HEK293 (cell line): Measurements from ENCODE around the gene DGKG.

Experiments
- CTCF ChIA-PET: fragments of 350-600 bp; formaldehyde crosslinking; extraction: SDS; loops from one replicate; lab custom pipeline; 2021; ENCODE audit warnings: antibody characterized with exemption; lab: Yijun Ruan, JAX
- POLR2A ChIA-PET: fragments of 300-600 bp; formaldehyde crosslinking; extraction: SDS; loops from one replicate; lab custom pipeline; 2020; ENCODE audit warnings: antibody characterized with exemption, inconsistent platforms; lab: Yijun Ruan, JAX
- H3K27ac ChIP-seq: fragments of 200-500 bp; sonication (Bioruptor generic); 2 replicates; pipeline ENCODE4 v1.5.1; 2014; ENCODE audit warnings: low read depth, low read length, control low read depth, inconsistent platforms; ENCODE audit errors: extremely low read depth
- H3K36me3 ChIP-seq, 2 experiments: fragments of 200-500 bp in 1 of 2; sonication (Bioruptor generic) in 1 of 2; 1 replicate in 1 of 2; 2 replicates in 1 of 2; pipeline ENCODE4 v1.5.1; 2014 to 2017; ENCODE audit warnings: inconsistent platforms in 2 of 2, low read length in 2 of 2; ENCODE audit not compliant: control insufficient read depth in 2 of 2, insufficient read depth in 1 of 2
- H3K4me1 ChIP-seq: fragments of 200-500 bp; sonication (Bioruptor generic); 2 replicates; pipeline ENCODE4 v1.5.1; 2014; ENCODE audit warnings: mild to moderate bottlenecking, low read length, inconsistent platforms; ENCODE audit not compliant: control insufficient read depth, insufficient read depth
- H3K4me3 ChIP-seq: 2 replicates; pipeline ENCODE4 v1.5.1; 2011; ENCODE audit warnings: low read depth, mild to moderate bottlenecking, control low read depth, low read length, moderate library complexity
- H3K9me3 ChIP-seq: fragments of 200-500 bp; sonication (Bioruptor generic); 2 replicates; pipeline ENCODE4 v1.5.1; 2014; ENCODE audit warnings: low read depth, low read length, inconsistent platforms; ENCODE audit not compliant: control insufficient read depth, insufficient read depth
- BCL11B ChIP-seq: fragments of 450-650 bp; formaldehyde crosslinking; IDR thresholded peaks from 2 replicates; pipeline ENCODE4 v1.5.1; 2016; ENCODE audit warnings: low read depth, missing biosample characterization, missing genetic modification characterization
- GLIS2 ChIP-seq: fragments of 450-650 bp; formaldehyde crosslinking; IDR thresholded peaks from 2 replicates; pipeline ENCODE4 v1.5.1; 2016; ENCODE audit warnings: missing biosample characterization, missing genetic modification characterization
- HOXA7 ChIP-seq: sonication (generic); formaldehyde crosslinking; IDR thresholded peaks from 2 replicates; pipeline ENCODE4 v1.8.1; 2022; ENCODE audit warnings: missing genetic modification reagents, borderline replicate concordance
- HOXD13 ChIP-seq: sonication (generic); formaldehyde crosslinking; IDR thresholded peaks from 2 replicates; pipeline ENCODE4 v1.8.0; 2022; ENCODE audit warnings: missing genetic modification reagents, borderline replicate concordance
- KLF7 ChIP-seq: fragments of 450-650 bp; formaldehyde crosslinking; IDR thresholded peaks from 2 replicates; pipeline ENCODE4 v1.5.1; 2016; ENCODE audit warnings: missing biosample characterization, missing genetic modification characterization, borderline replicate concordance
- KLF8 ChIP-seq: fragments of 450-650 bp; formaldehyde crosslinking; IDR thresholded peaks from 2 replicates; pipeline ENCODE4 v1.5.1; 2016; ENCODE audit warnings: missing biosample characterization, missing genetic modification characterization
- MEIS1 ChIP-seq: sonication (generic); formaldehyde crosslinking; IDR thresholded peaks from 2 replicates; pipeline ENCODE4 v1.8.1; 2022; ENCODE audit warnings: missing genetic modification reagents, mild to moderate bottlenecking, borderline replicate concordance
- MZF1 ChIP-seq: fragments of 450-650 bp; formaldehyde crosslinking; IDR thresholded peaks from 2 replicates; pipeline ENCODE4 v1.5.1; 2017; ENCODE audit warnings: missing biosample characterization, missing genetic modification characterization, borderline replicate concordance
- OVOL3 ChIP-seq: fragments of 450-650 bp; formaldehyde crosslinking; IDR thresholded peaks from 2 replicates; pipeline ENCODE4 v1.5.1; 2016; ENCODE audit warnings: missing biosample characterization, missing genetic modification characterization
- SALL2 ChIP-seq: fragments of 450-650 bp; formaldehyde crosslinking; IDR thresholded peaks from 2 replicates; pipeline ENCODE4 v1.5.0; 2017; ENCODE audit warnings: missing biosample characterization, mild to moderate bottlenecking, missing genetic modification characterization, borderline replicate concordance
- SCRT2 ChIP-seq: fragments of 450-650 bp; formaldehyde crosslinking; IDR thresholded peaks from 2 replicates; pipeline ENCODE4 v1.5.1; 2016; ENCODE audit warnings: missing biosample characterization, missing genetic modification characterization
- ZBTB20 ChIP-seq: fragments of 450-650 bp; formaldehyde crosslinking; IDR thresholded peaks from 2 replicates; pipeline ENCODE4 v1.5.1; 2016; ENCODE audit warnings: missing biosample characterization, missing genetic modification characterization
- ZEB2 ChIP-seq: fragments of 450-650 bp; formaldehyde crosslinking; IDR thresholded peaks from 2 replicates; pipeline ENCODE4 v1.5.1; 2016; ENCODE audit warnings: missing biosample characterization, missing genetic modification characterization
- ZFHX2 ChIP-seq: fragments of 450-650 bp; formaldehyde crosslinking; conservative IDR thresholded peaks from 2 replicates; pipeline ENCODE4 v1.5.1; 2016; ENCODE audit warnings: missing biosample characterization, missing genetic modification characterization
- ZFP41 ChIP-seq: fragments of 450-650 bp; formaldehyde crosslinking; IDR thresholded peaks from 2 replicates; pipeline ENCODE4 v1.5.1; 2016; ENCODE audit warnings: missing biosample characterization, missing genetic modification characterization, borderline replicate concordance
- ZIC2 ChIP-seq: fragments of 450-650 bp; formaldehyde crosslinking; IDR thresholded peaks from 2 replicates; pipeline ENCODE4 v1.5.1; 2016; ENCODE audit warnings: missing biosample characterization, missing genetic modification characterization
- ZNF133 ChIP-seq: fragments of 450-650 bp; formaldehyde crosslinking; IDR thresholded peaks from 2 replicates; pipeline ENCODE4 v1.5.1; 2016; ENCODE audit warnings: missing biosample characterization, missing genetic modification characterization
- ZNF140 ChIP-seq: fragments of 450-650 bp; formaldehyde crosslinking; IDR thresholded peaks from 2 replicates; pipeline ENCODE4 v1.5.1; 2016; ENCODE audit warnings: missing biosample characterization, missing genetic modification characterization
- ZNF175 ChIP-seq: fragments of 450-650 bp; formaldehyde crosslinking; IDR thresholded peaks from 2 replicates; pipeline ENCODE4 v1.5.1; 2016; ENCODE audit warnings: missing biosample characterization, missing genetic modification characterization
- ZNF19 ChIP-seq: fragments of 450-650 bp; formaldehyde crosslinking; IDR thresholded peaks from 2 replicates; pipeline ENCODE4; 2016; ENCODE audit warnings: missing biosample characterization, missing genetic modification characterization, low read depth
- ZNF223 ChIP-seq: fragments of 450-650 bp; formaldehyde crosslinking; IDR thresholded peaks from 2 replicates; pipeline ENCODE4 v1.5.1; 2016; ENCODE audit warnings: missing biosample characterization, missing genetic modification characterization
- ZNF266 ChIP-seq: fragments of 450-650 bp; formaldehyde crosslinking; IDR thresholded peaks from 2 replicates; pipeline ENCODE4 v1.5.1; 2016; ENCODE audit warnings: missing biosample characterization, missing genetic modification characterization, low read depth
- ZNF274 ChIP-seq, 2 experiments: fragments of 200-500 bp in 1 of 2; fragments of 450-650 bp in 1 of 2; sonication (Bioruptor generic) in 1 of 2; formaldehyde crosslinking in 1 of 2; IDR thresholded peaks; 2 replicates each; pipeline versions ENCODE4 v1.5.1 to v1.6.1; 2014 to 2016; ENCODE audit warnings: borderline replicate concordance in 1 of 2, inconsistent platforms in 1 of 2, low read length in 1 of 2, missing biosample characterization in 1 of 2, missing genetic modification characterization in 1 of 2
- ZNF292 ChIP-seq: fragments of 450-650 bp; formaldehyde crosslinking; IDR thresholded peaks from 2 replicates; pipeline ENCODE4 v1.5.1; 2016; ENCODE audit warnings: low read depth, missing biosample characterization, missing genetic modification characterization, borderline replicate concordance
- ZNF311 ChIP-seq: fragments of 450-650 bp; formaldehyde crosslinking; IDR thresholded peaks from 2 replicates; pipeline ENCODE4 v1.5.1; 2017; ENCODE audit warnings: missing biosample characterization, missing genetic modification characterization, borderline replicate concordance
- ZNF324 ChIP-seq: fragments of 450-650 bp; formaldehyde crosslinking; IDR thresholded peaks from 2 replicates; pipeline ENCODE4 v1.5.1; 2016; ENCODE audit warnings: missing biosample characterization, missing genetic modification characterization
- ZNF37A ChIP-seq: fragments of 450-650 bp; IDR thresholded peaks from 2 replicates; pipeline ENCODE4 v1.5.1; 2018; ENCODE audit warnings: missing biosample characterization, missing genetic modification characterization
- ZNF391 ChIP-seq: fragments of 450-650 bp; formaldehyde crosslinking; IDR thresholded peaks from 2 replicates; pipeline ENCODE4 v1.5.1; 2016; ENCODE audit warnings: low read depth, missing biosample characterization, missing genetic modification characterization, borderline replicate concordance
- ZNF426 ChIP-seq: fragments of 450-650 bp; formaldehyde crosslinking; IDR thresholded peaks from 2 replicates; pipeline ENCODE4 v1.5.1; 2017; ENCODE audit warnings: missing biosample characterization, missing genetic modification characterization, mild to moderate bottlenecking, inconsistent platforms, moderate library complexity
- ZNF544 ChIP-seq: fragments of 450-650 bp; formaldehyde crosslinking; IDR thresholded peaks from 2 replicates; pipeline ENCODE4 v1.5.0; 2017; ENCODE audit warnings: missing biosample characterization, missing genetic modification characterization
- ZNF610 ChIP-seq: fragments of 450-650 bp; formaldehyde crosslinking; IDR thresholded peaks from 2 replicates; pipeline ENCODE4 v1.5.1; 2016; ENCODE audit warnings: missing biosample characterization, missing genetic modification characterization, borderline replicate concordance
- ZNF658 ChIP-seq: fragments of 450-650 bp; formaldehyde crosslinking; IDR thresholded peaks from 2 replicates; pipeline ENCODE4; 2016; ENCODE audit warnings: missing biosample characterization, missing genetic modification characterization
- ZNF843 ChIP-seq: fragments of 450-650 bp; formaldehyde crosslinking; IDR thresholded peaks from 2 replicates; pipeline ENCODE4 v1.5.1; 2016; ENCODE audit warnings: missing biosample characterization, missing genetic modification characterization
- TF ChIP-seq, protein P1 (sequence below): fragments of 450-650 bp; formaldehyde crosslinking; IDR thresholded peaks from 2 replicates; pipeline ENCODE4 v1.5.1; 2016; ENCODE audit warnings: missing biosample characterization, missing genetic modification characterization

The DGKG gene

DNA sequence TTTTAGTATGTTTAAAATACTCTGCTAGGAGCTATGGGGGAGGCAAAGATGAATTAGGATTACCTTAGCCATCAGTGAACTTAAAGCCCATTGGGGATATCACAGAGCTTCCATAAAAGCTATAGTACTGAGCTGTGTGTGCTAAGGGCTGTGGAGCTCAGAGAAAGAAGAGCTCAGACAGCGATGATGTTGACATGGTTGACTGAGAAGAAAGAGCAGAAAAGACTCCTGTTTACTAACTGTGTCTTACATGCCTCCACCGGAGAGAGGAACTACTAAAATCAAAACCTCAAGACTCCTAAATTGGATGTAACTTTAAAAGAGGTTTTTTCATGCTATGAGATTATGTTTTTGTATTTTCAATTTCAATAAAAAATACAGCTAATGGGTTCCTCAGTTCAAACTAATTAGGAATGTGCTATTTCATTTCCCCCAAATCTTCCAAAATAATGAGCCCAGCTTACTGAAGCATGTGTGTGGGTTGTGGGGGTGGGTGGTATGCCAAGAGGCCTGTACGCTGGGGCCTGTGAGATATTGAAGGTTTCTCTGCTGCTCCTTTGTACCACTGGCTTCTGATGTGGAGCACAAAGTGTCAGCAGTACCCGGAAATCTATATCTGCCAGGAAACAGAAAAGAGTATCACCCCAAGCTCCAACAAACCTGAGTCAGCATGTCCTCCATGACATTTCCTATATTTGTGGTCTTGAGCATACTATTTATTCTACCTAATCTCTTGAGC is 22.7 kb downstream of the DGKG start:
- TF ChIP-seq ZNF19 (tag by site-specific recombination) (no peak), ZNF544 (tag by site-specific recombination) (no peak), ZFHX2 (tag by site-specific recombination) (peak; percentile 34; the same call in 1 of the 2 replicates)
- no peaks in the 10 kb centered on the region for H3K9me3 ChIP-seq
- H3K27ac ChIP-seq: no peak overlapping the region
- H3K36me3 ChIP-seq: no peaks in the 10 kb centered on the region
- no peak overlapping the region for H3K4me3 ChIP-seq
- no peaks in the 10 kb centered on the region for H3K4me1 ChIP-seq
- CTCF ChIA-PET: interaction anchor here (1.0 kb wide), 2 partner anchors 62 to 396 kb away, joined by 3 read pairs; no protein-coding TSS in a partner anchor
- POLR2A ChIA-PET: no interaction called here

DNA sequence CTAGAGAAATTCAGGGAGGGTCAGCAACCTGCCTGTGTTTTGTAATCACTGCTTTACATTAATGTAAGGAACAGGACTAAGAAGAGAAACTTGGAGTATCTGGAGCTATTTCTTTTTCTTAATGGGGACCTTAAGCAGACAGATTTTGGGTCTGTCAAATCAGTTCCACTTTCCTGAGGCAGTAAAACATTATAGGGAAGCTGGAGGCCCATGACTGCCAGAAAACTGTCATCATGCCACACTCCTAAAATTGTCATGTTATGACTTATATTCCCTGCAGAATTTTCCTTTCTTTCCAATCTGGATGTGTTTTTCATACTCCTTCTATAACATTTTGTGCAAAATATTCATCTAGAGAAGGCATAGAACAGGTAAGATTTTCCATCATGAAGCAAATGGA is 28.8 kb downstream of the DGKG start:
- Histone ChIP-seq H3K36me3 (no peaks in the 10 kb centered on the region), H3K9me3 (no peaks in the 10 kb centered on the region), H3K4me1 (no peaks in the 10 kb centered on the region), H3K27ac (no peak overlapping the region), H3K4me3 (no peak overlapping the region)
- TF ChIP-seq ZNF426 (no peak), ZNF311 (tag by site-specific recombination) (no peak), SALL2 (tag by site-specific recombination) (no peak), KLF7 (tag by site-specific recombination) (no peak), ZNF266 (tag by site-specific recombination) (no peak), ZNF610 (tag by site-specific recombination) (no peak), MZF1 (no peak), ZEB2 (tag by site-specific recombination) (no peak), HOXD13 (no peak), ZNF223 (tag by site-specific recombination) (no peak), HOXA7 (CRISPR knock-in tag) (no peak), ZNF658 (no peak), MEIS1 (CRISPR knock-in tag) (no peak), ZNF175 (no peak), KLF8 (no peak), ZNF292 (tag by site-specific recombination) (no peak)
- TF ChIP-seq, protein P1, sequence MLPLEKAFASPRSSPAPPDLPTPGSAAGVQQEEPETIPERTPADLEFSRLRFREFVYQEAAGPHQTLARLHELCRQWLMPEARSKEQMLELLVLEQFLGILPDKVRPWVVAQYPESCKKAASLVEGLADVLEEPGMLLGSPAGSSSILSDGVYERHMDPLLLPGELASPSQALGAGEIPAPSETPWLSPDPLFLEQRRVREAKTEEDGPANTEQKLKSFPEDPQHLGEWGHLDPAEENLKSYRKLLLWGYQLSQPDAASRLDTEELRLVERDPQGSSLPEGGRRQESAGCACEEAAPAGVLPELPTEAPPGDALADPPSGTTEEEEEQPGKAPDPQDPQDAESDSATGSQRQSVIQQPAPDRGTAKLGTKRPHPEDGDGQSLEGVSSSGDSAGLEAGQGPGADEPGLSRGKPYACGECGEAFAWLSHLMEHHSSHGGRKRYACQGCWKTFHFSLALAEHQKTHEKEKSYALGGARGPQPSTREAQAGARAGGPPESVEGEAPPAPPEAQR (tag by site-specific recombination): no peak
- ChIA-PET CTCF (no interaction called here), POLR2A (no interaction called here)

DNA sequence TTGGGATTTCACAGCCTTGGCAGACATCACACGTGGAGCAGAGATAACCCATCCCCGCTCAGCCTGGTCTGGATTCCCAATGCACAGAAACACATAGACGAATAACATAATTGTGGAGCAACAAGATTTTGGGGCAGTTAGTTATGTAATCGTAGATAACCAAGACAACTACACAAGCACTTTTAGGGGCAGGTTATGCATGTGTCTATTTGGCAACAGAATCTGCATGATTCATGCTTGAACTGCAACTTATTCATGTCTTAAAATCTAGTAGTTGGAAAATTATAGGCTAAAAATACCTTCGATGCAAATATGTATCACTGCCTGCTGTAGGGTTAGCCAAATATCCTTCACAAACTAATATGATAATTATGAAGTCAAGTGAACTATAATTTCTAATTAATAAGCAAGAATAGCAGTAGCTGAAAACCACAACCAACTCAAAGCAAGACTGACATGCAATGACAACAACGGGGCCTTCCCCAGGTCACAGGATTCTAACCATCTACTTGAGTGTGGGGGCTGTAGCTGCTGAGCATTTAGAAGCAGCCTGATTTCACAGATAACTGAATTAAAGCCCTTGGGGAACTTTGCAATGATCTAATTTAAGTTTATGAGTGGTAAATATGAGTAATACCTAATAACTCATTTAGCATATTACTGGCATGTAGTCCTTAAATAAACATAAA is 31.1 kb downstream of the DGKG start:
- no peaks in the 10 kb centered on the region for H3K4me1 ChIP-seq
- H3K36me3 ChIP-seq: no peaks in the 10 kb centered on the region
- no peak overlapping the region for H3K4me3 ChIP-seq
- H3K27ac ChIP-seq: no peak overlapping the region
- ChIA-PET POLR2A (no interaction called here), CTCF (no interaction called here)
- H3K9me3 ChIP-seq: no peaks in the 10 kb centered on the region
- no peak for TF ChIP-seq ZNF324 (tag by site-specific recombination)
- no peak for TF ChIP-seq ZNF843 (tag by site-specific recombination)
- TF ChIP-seq ZBTB20: no peak
- TF ChIP-seq ZNF274 (IDR thresholded peaks at IDR 0.05; ENCODE audit: low read length): no peak
- TF ChIP-seq ZNF274 (tag by site-specific recombination; IDR thresholded peaks at IDR 0.05; ENCODE audit: borderline replicate concordance): no peak
- TF ChIP-seq SCRT2 (tag by site-specific recombination): no peak
- TF ChIP-seq ZNF391 (tag by site-specific recombination): no peak
- no peak for TF ChIP-seq GLIS2 (tag by site-specific recombination)
- TF ChIP-seq ZFP41 (tag by site-specific recombination): no peak
- TF ChIP-seq ZIC2 (tag by site-specific recombination): no peak
- TF ChIP-seq ZNF133 (tag by site-specific recombination): no peak
- TF ChIP-seq ZNF37A (tag by site-specific recombination): no peak
- TF ChIP-seq ZNF140 (tag by site-specific recombination): no peak
- TF ChIP-seq OVOL3 (tag by site-specific recombination): no peak
- no peak for TF ChIP-seq BCL11B (tag by site-specific recombination)
